NCI-H128 (cell line): ENCODE measurements around the gene SLC17A5.
"Not testable (repeated sequence)": the region's sequence is repeated elsewhere in the genome, so short reads cannot be mapped to it uniquely, and the experiment has no call there.

Experiments used
- DNase-seq: peaks from one replicate; lab custom pipeline; 2025; ENCODE audit not compliant: unreplicated experiment; lab: John Stamatoyannopoulos, UW

The SLC17A5 gene

GRCh38 chr6:73623480-73623879 is 30.3 kb downstream of the SLC17A5 start:
- DNase-seq: not testable (repeated sequence)

DNA sequence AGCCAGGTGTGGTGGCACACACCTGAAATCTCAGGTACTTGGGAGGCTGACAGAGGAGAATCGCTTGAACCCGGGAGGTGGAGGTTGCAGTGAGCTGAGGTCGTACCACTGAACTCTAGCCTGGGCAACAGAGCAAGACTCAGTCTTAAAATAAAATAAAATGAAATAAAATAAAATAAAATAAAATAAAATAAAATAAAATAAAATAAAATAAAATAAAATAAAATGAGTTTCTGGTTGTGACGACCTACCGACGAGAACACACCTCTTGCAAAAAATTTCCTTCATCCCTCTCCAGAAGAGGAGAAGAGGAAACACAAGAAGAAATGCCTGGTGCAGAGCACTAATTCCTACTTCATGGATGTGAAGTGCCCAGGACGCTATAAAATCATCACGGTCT is 35.7 kb downstream of the SLC17A5 start:
- DNase-seq: not testable (repeated sequence)

- no peak for DNase-seq
Measured at GRCh38 chr6:73614802-73615201, 39.0 kb downstream of the SLC17A5 start.

DNA sequence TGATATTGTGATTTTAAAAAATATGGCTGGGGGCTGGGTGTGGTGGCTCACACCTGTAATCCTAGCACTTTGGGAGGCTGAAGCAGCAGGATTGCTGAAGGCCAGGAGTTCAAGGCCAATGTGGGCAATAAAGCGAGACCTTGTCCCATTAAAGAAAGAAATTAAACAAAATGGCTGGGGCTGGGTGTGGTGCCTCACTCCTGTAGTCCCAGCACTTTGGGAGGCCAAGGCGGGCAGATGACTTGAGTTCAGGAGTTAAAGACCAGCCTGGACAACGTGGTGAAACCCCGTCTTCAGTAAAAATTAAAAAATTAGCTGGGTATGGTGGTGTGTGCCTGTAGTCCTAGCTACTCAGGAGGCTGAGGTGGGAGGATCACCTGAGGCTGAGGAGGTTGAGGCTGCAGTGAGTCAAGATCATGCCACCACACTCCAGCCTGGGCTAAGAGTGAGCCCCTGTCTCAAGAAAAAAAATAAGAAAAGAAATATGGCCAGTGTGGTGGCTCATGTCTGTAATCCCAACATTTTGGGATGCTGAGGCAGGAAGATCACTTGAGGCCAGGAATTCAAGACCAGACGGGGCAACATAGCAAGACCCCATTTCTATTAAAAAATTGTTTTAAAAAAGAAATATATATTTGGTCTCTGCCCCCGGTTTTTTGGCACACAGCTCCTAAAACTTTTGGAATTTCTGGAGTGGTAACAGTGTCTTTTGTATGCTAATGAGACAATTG is 39.8 kb downstream of the SLC17A5 start:
- DNase-seq: no peak

- no peak for DNase-seq
Measured at GRCh38 chr6:73612611-73613010, 41.2 kb downstream of the SLC17A5 start.

DNA sequence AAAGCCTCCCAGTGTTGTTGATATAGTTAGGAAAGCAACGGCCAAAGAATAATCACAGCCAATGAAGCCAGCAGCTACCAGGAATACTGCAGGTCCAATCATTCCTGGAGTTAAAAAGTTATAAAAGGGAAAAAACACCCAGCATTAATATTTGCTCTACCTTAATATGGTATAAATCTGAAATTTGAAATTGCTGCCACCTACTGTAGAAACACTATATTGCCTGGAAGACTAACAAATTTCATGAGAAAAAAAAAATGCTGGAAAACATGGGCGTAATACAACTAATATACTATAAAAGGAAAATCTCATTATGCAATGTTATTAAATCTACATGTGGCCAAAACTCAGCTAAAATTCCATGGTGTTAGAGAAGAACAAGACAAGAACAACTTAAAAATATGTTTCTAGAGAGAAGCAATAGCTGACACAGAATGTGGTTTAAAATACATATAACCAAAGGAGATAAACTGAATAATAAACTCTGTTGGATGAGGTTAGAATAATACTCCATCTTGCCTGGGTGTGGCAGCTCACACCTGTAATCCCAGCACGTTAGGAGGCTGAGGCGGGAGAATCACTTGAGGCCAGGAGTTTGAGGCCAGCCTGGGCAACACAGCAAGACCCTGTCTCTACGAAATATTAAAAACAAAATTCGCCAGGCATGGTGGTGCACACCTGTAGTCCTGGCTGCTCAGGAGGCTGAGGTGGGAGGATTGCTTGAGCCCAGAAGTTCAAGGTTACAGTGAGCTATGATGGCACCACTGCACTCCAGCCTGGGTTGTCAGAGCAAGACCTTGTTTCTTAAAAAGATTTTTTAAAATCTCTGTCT is 43.1 kb downstream of the SLC17A5 start:
- no peak for DNase-seq

DNA sequence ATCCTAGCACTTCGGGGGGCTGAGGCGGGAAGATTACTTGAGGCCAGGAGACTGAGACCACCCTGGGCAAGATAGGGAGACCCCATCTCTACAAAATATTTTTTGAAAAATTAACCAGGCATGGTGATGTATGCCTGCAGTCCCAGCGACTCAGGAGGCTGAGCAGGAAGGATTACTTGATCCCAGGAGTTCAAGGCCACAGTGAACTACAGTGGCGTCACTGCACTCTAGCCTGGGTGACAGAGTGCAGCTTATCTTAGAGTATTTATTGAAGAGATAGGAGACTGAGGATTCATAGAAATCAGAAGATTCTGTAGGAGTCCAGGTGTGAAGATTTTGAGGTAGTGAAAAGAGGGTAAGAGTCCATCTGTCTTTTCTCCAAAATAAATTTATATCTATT is 45.0 kb downstream of the SLC17A5 start:
- no peak for DNase-seq

DNA sequence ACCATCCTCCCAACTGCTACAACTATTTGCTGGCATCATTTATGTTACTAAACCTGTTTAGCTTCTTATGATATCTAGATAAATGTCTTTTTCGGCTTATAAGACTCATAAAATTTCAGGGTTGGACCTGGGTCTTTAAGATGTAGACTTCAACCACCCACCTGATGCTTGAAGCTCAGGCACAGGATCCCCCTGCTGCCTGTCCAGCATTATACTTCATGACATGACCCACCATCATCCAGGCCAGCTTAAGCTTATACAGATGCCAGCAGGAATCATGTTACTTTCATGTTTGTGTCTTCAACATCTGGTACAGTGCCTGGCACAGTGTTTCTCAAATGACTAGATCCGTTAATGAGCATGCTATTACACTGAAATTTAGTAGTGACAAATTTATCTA is 47.4 kb downstream of the SLC17A5 start:
- no peak for DNase-seq

DNA sequence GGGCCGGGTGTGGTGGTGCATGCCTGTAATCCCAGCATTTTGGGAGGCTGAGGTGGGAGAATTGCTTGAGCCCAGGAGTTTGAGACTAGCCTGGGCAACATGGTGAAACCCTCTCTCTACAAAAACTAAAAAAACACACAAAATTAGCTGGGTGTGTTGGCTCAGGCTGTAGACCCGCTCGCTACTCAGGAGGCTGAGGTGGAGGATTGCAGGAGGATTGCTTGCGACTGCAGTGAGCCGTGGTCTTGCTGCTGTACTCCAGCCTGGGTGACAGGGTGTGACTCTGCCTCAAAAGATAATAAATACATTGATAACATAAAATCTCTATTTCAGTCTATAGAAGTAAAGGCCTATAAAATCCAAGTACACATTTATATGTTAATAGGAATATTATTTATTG is 49.3 kb downstream of the SLC17A5 start:
- no peak for DNase-seq

GRCh38 chr6:73604020-73604419 is 49.8 kb downstream of the SLC17A5 start:
- DNase-seq: no peak

DNA sequence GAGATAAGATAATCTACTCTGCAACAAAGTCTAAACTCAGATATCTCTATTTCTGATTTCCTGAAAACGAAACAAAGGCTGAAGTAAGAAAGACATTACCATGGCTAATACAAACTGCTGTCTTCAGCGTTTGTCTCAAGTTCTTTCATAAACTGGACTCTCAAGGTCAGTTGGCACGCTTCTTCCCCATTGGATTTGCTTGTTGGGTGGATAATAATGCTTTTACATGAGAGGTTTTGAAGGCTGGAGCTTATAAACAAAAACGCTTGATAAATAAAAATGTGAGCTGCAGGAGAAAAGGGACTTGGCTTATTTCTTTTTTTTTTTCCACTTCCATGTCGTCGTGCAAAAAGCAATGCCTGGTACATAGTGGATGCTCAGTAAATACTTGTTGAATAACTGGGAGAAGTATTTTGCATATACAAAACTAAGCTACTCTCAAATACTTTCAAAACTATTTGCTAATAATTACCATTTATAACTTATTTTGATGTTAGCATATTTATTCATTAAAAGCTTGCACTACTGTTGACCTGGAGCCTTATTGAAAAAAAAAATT is 67.3 kb downstream of the SLC17A5 start:
- no peak for DNase-seq

GRCh38 chr6:73585566-73586415 is 68.0 kb downstream of the SLC17A5 start:
- no peak for DNase-seq

- no peak for DNase-seq
Measured at GRCh38 chr6:73581293-73581692, 72.5 kb downstream of the SLC17A5 start.

GRCh38 chr6:73580247-73581149 is 73.3 kb downstream of the SLC17A5 start:
- DNase-seq: no peak

DNA sequence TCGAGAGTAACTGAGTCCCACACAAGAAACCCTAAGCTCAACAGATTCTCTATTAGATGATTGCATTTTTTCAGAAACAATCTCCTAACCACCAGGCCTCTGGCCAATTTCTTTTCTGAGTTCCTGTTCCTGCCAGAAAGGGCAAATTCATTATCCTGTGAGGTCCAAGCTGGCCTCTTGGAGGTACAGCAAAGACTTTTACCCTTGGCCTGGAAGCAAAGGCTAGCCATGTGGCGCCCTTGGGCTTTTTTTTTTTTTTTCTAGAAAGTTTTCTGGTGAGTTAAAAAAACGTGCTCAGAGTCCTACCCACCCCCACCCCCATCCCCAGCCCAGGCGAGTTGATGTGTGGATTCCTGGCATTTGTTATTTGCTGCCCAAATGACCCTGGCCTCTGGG is 73.9 kb downstream of the SLC17A5 start:
- no peak for DNase-seq

DNA sequence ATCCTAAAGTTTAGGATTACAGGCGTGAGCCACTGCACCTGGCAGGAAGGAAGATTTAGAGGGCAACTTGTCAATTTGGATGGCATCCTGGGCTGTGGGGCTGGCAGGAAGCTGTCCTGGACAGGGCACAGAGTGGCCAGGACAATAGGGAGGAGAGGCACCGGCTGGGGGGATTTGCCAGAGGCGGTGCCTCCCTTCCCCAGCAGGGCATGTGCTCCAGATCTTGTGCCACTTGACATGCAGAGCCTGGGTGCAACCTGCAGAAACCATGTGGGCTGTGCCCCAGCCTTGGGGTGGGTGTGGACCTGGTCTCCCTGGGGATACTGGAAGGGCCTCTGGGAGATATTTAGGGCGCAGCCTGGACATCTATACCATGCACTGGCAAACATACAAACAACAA is 74.4 kb downstream of the SLC17A5 start:
- no peak for DNase-seq

- DNase-seq: no peak
Measured at GRCh38 chr6:73577676-73578075, 76.1 kb downstream of the SLC17A5 start.

DNA sequence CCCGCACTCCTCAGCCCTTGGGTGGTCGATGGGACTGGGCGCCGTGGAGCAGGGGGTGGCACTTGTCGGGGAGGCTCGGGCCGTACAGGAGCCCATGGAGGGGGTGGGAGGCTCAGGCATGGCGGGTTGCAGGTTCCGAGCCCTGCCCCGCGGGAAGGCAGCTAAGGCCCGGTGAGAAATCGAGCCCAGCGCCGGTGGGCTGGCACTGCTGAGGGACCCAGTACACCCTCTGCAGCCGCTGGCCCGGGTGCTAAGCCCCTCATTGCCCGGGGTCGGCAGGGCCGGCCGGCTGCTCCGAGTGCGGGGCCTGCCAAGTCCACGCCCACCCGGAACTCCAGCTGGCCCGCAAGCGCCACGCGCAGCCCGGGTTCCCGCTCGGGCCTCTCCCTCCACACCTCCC is 81.3 kb downstream of the SLC17A5 start:
- DNase-seq: not testable (repeated sequence)

- not testable (repeated sequence) for DNase-seq
Measured at GRCh38 chr6:73571218-73572181, 82.3 kb downstream of the SLC17A5 start.
